K562 (cell line): Measurements from ENCODE around the gene KIAA0825.

ENCODE experiments used
- CHD1 ChIP-seq: fragments of 200-600 bp; sonication (generic); IDR thresholded peaks from one replicate; pipeline ENCODE4 v1.6.1; 2012; ENCODE audit warnings: mild to moderate bottlenecking, moderate library complexity, low read length, inconsistent platforms
- RCOR1 ChIP-seq, 2 experiments: IDR thresholded peaks; 2 replicates each; pipeline ENCODE4 v1.6.1; 2012; ENCODE audit warnings: low read depth in 2 of 2, low read length in 2 of 2, borderline replicate concordance in 1 of 2, improper control_type of control experiment in 1 of 2
- SMAD1 ChIP-seq: fragments of 150-350 bp; IDR thresholded peaks from 2 replicates; pipeline ENCODE4 v1.6.1; 2014; ENCODE audit warnings: low read length, low read depth; ENCODE audit not compliant: partially characterized antibody
- SNIP1 ChIP-seq: fragments of 450-650 bp; IDR thresholded peaks from 2 replicates; pipeline ENCODE4 v1.7.1; 2017; ENCODE audit warnings: low read depth, mild to moderate bottlenecking
- YBX1 ChIP-seq: fragments of 450-650 bp; IDR thresholded peaks from 2 replicates; pipeline ENCODE4 v1.7.1; 2016; ENCODE audit warnings: mild to moderate bottlenecking
- YY1 ChIP-seq, 3 experiments: IDR thresholded peaks; 2 replicates each; pipeline ENCODE4 v1.6.1; 2011; ENCODE audit warnings: low read length in 2 of 3, mild to moderate bottlenecking in 2 of 3, moderate library complexity in 2 of 3, borderline replicate concordance in 1 of 3, control low read depth in 1 of 3, low read depth in 1 of 3; ENCODE audit not compliant: insufficient read depth in 3 of 3, insufficient replicate concordance in 2 of 3, control insufficient read depth in 1 of 3, insufficient read length in 1 of 3; ENCODE audit errors: extremely low read depth in 1 of 3
- ZFP36 ChIP-seq: fragments of 150-350 bp; IDR thresholded peaks from 2 replicates; pipeline ENCODE4 v1.6.1; 2018; ENCODE audit warnings: low read length, low read depth; ENCODE audit not compliant: partially characterized antibody
- ZNF766 ChIP-seq: fragments of 200-800 bp; sonication (Bioruptor generic); conservative IDR thresholded peaks from 2 replicates; pipeline ENCODE4 v1.6.1; 2016; ENCODE audit warnings: missing genetic modification characterization, missing compliant biosample characterization
- ZZZ3 ChIP-seq: fragments of 450-650 bp; IDR thresholded peaks from 2 replicates; pipeline ENCODE4 v1.6.1; 2016; ENCODE audit warnings: antibody characterized with exemption, mild to moderate bottlenecking, moderate library complexity
- TF ChIP-seq, protein P1 (sequence below): sonication (generic); formaldehyde crosslinking; IDR thresholded peaks from 2 replicates; pipeline ENCODE4 v1.9.0; 2022; ENCODE audit warnings: mild to moderate bottlenecking, missing genetic modification reagents
- TF ChIP-seq, protein P2 (sequence below): fragments of 450-650 bp; IDR thresholded peaks from 2 replicates; pipeline ENCODE4 v1.6.1; 2016; ENCODE audit warnings: mild to moderate bottlenecking, moderate library complexity
- TF ChIP-seq, protein P3 (sequence below): sonication (generic); formaldehyde crosslinking; IDR thresholded peaks from 2 replicates; pipeline ENCODE4 v1.9.0; 2022; ENCODE audit warnings: mild to moderate bottlenecking, missing genetic modification reagents
- TF ChIP-seq, protein P4 (sequence below), 2 experiments: fragments of 450-650 bp; formaldehyde crosslinking in 1 of 2; IDR thresholded peaks; 2 replicates each; pipeline versions ENCODE4 v1.4.0 to v1.6.1; 2014 to 2020; ENCODE audit warnings: mild to moderate bottlenecking in 2 of 2, borderline replicate concordance in 1 of 2, low read depth in 1 of 2

DNA sequence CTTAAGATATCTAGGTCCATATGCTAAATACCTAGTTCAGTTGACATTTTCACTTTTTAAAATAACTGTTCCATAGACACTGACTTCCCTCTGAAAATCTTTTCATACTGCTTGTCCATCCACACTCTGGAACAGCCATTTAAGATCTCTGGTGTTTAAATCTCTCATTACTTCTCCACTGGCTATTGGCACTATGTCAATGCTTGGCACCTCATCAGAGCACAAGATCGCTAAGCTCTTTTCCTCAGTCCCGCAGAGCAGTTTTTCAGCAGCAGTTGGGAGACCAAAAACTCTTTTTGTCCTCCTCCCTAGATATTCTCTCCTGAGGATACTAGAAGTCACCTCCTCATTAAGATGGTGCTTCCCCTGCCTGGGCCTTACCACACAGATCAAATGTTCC is 172.7 kb downstream of the KIAA0825 start:
- TF ChIP-seq, protein P1, sequence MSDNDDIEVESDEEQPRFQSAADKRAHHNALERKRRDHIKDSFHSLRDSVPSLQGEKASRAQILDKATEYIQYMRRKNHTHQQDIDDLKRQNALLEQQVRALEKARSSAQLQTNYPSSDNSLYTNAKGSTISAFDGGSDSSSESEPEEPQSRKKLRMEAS, result no peak
- TF ChIP-seq, protein P2, sequence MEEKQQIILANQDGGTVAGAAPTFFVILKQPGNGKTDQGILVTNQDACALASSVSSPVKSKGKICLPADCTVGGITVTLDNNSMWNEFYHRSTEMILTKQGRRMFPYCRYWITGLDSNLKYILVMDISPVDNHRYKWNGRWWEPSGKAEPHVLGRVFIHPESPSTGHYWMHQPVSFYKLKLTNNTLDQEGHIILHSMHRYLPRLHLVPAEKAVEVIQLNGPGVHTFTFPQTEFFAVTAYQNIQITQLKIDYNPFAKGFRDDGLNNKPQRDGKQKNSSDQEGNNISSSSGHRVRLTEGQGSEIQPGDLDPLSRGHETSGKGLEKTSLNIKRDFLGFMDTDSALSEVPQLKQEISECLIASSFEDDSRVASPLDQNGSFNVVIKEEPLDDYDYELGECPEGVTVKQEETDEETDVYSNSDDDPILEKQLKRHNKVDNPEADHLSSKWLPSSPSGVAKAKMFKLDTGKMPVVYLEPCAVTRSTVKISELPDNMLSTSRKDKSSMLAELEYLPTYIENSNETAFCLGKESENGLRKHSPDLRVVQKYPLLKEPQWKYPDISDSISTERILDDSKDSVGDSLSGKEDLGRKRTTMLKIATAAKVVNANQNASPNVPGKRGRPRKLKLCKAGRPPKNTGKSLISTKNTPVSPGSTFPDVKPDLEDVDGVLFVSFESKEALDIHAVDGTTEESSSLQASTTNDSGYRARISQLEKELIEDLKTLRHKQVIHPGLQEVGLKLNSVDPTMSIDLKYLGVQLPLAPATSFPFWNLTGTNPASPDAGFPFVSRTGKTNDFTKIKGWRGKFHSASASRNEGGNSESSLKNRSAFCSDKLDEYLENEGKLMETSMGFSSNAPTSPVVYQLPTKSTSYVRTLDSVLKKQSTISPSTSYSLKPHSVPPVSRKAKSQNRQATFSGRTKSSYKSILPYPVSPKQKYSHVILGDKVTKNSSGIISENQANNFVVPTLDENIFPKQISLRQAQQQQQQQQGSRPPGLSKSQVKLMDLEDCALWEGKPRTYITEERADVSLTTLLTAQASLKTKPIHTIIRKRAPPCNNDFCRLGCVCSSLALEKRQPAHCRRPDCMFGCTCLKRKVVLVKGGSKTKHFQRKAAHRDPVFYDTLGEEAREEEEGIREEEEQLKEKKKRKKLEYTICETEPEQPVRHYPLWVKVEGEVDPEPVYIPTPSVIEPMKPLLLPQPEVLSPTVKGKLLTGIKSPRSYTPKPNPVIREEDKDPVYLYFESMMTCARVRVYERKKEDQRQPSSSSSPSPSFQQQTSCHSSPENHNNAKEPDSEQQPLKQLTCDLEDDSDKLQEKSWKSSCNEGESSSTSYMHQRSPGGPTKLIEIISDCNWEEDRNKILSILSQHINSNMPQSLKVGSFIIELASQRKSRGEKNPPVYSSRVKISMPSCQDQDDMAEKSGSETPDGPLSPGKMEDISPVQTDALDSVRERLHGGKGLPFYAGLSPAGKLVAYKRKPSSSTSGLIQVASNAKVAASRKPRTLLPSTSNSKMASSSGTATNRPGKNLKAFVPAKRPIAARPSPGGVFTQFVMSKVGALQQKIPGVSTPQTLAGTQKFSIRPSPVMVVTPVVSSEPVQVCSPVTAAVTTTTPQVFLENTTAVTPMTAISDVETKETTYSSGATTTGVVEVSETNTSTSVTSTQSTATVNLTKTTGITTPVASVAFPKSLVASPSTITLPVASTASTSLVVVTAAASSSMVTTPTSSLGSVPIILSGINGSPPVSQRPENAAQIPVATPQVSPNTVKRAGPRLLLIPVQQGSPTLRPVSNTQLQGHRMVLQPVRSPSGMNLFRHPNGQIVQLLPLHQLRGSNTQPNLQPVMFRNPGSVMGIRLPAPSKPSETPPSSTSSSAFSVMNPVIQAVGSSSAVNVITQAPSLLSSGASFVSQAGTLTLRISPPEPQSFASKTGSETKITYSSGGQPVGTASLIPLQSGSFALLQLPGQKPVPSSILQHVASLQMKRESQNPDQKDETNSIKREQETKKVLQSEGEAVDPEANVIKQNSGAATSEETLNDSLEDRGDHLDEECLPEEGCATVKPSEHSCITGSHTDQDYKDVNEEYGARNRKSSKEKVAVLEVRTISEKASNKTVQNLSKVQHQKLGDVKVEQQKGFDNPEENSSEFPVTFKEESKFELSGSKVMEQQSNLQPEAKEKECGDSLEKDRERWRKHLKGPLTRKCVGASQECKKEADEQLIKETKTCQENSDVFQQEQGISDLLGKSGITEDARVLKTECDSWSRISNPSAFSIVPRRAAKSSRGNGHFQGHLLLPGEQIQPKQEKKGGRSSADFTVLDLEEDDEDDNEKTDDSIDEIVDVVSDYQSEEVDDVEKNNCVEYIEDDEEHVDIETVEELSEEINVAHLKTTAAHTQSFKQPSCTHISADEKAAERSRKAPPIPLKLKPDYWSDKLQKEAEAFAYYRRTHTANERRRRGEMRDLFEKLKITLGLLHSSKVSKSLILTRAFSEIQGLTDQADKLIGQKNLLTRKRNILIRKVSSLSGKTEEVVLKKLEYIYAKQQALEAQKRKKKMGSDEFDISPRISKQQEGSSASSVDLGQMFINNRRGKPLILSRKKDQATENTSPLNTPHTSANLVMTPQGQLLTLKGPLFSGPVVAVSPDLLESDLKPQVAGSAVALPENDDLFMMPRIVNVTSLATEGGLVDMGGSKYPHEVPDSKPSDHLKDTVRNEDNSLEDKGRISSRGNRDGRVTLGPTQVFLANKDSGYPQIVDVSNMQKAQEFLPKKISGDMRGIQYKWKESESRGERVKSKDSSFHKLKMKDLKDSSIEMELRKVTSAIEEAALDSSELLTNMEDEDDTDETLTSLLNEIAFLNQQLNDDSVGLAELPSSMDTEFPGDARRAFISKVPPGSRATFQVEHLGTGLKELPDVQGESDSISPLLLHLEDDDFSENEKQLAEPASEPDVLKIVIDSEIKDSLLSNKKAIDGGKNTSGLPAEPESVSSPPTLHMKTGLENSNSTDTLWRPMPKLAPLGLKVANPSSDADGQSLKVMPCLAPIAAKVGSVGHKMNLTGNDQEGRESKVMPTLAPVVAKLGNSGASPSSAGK, result no peak
- no peak for TF ChIP-seq RCOR1 (IDR thresholded peaks at IDR 0.05; ENCODE audit: borderline replicate concordance in 1 of 2, low read depth in 2 of 2, low read length in 2 of 2)
- TF ChIP-seq, protein P3, sequence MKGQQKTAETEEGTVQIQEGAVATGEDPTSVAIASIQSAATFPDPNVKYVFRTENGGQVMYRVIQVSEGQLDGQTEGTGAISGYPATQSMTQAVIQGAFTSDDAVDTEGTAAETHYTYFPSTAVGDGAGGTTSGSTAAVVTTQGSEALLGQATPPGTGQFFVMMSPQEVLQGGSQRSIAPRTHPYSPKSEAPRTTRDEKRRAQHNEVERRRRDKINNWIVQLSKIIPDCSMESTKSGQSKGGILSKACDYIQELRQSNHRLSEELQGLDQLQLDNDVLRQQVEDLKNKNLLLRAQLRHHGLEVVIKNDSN (CRISPR knock-in tag), result no peak
- no peak for TF ChIP-seq ZFP36
- no peak for TF ChIP-seq SMAD1
- TF ChIP-seq ZZZ3, result no peak
- no peak for TF ChIP-seq YBX1
- TF ChIP-seq, protein P4, sequence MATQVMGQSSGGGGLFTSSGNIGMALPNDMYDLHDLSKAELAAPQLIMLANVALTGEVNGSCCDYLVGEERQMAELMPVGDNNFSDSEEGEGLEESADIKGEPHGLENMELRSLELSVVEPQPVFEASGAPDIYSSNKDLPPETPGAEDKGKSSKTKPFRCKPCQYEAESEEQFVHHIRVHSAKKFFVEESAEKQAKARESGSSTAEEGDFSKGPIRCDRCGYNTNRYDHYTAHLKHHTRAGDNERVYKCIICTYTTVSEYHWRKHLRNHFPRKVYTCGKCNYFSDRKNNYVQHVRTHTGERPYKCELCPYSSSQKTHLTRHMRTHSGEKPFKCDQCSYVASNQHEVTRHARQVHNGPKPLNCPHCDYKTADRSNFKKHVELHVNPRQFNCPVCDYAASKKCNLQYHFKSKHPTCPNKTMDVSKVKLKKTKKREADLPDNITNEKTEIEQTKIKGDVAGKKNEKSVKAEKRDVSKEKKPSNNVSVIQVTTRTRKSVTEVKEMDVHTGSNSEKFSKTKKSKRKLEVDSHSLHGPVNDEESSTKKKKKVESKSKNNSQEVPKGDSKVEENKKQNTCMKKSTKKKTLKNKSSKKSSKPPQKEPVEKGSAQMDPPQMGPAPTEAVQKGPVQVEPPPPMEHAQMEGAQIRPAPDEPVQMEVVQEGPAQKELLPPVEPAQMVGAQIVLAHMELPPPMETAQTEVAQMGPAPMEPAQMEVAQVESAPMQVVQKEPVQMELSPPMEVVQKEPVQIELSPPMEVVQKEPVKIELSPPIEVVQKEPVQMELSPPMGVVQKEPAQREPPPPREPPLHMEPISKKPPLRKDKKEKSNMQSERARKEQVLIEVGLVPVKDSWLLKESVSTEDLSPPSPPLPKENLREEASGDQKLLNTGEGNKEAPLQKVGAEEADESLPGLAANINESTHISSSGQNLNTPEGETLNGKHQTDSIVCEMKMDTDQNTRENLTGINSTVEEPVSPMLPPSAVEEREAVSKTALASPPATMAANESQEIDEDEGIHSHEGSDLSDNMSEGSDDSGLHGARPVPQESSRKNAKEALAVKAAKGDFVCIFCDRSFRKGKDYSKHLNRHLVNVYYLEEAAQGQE (IDR thresholded peaks at IDR 0.05; ENCODE audit: borderline replicate concordance), result no peak
- TF ChIP-seq, protein P4 (CRISPR knock-in tag; IDR thresholded peaks at IDR 0.05; ENCODE audit: low read depth), result no peak
- TF ChIP-seq YY1 (IDR thresholded peaks at IDR 0.05; ENCODE audit: borderline replicate concordance in 1 of 3, control insufficient read depth in 1 of 3, extremely low read depth in 1 of 3, insufficient read depth in 3 of 3, insufficient read length in 1 of 3, insufficient replicate concordance in 2 of 3, low read depth in 1 of 3, low read length in 2 of 3), result no peak
- no peak for TF ChIP-seq ZNF766 (CRISPR knock-in tag)
- TF ChIP-seq SNIP1, result no peak
- TF ChIP-seq CHD1, result no peak
